Measurements from ENCODE around the gene ST7. TPM values are rescaled to one million over a fixed set of nuclear protein-coding genes. Genes with fewer than 3 reads are reported as not detected.

The ST7 gene
- polyA plus RNA-seq, 1 donor from 2014 or later, result 76.8 TPM

- peak overlapping the region; percentile 96 for H3K9ac ChIP-seq (ENCODE audit: low read length)
- peaks cover 72% of the 10 kb centered on the region for H3K79me2 ChIP-seq (replicated peaks; ENCODE audit: insufficient read depth, low read length)
- no peaks in the 10 kb centered on the region for H3K27me3 ChIP-seq (ENCODE audit: insufficient read depth, low read depth, low read length)
Observed at GRCh38 chr7:117021986-117022385, 68.7 kb downstream of the ST7 start.

GRCh38 chr7:117023325-117023854 lies 70.1 kb downstream of the ST7 start:
- Histone ChIP-seq H3F3A (ENCODE audit: insufficient read depth, low read length, poor library complexity, severe bottlenecking) (peaks cover 6% of the 10 kb centered on the region), H3K4me2 (ENCODE audit: low read length) (peak overlapping the region; percentile 94), H3K9me3 (ENCODE audit: low read length) (no peaks in the 10 kb centered on the region), H3K9me2 (ENCODE audit: insufficient read depth, low read length) (no peaks in the 10 kb centered on the region), H3K79me2 (replicated peaks; ENCODE audit: insufficient read depth, low read length) (peaks cover 84% of the 10 kb centered on the region), H3K4me3 (ENCODE audit: low read length) (peak overlapping the region; percentile 77), H2AFZ (ENCODE audit: low read depth, low read length) (no peak overlapping the region), H3K9ac (ENCODE audit: low read length) (peak overlapping the region; percentile 96), H3K27me3 (ENCODE audit: insufficient read depth, low read depth, low read length) (no peaks in the 10 kb centered on the region), H4K20me1 (ENCODE audit: insufficient read depth) (peaks cover 18% of the 10 kb centered on the region), H3K27ac (ENCODE audit: low read length) (no peak overlapping the region), H3K36me3 (ENCODE audit: insufficient read depth, low read length) (no peaks in the 10 kb centered on the region)
- TF ChIP-seq MXI1 (conservative IDR thresholded peaks at IDR 0.05; ENCODE audit: poor library complexity, severe bottlenecking), result no peak
- no peak for TF ChIP-seq CTCF (IDR thresholded peaks at IDR 0.05; ENCODE audit: poor library complexity, severe bottlenecking)
- no peak for TF ChIP-seq EP300 (conservative IDR thresholded peaks at IDR 0.05; ENCODE audit: poor library complexity, severe bottlenecking)
- no peak for TF ChIP-seq EZH2 (IDR thresholded peaks at IDR 0.05; ENCODE audit: borderline replicate concordance, insufficient read depth, low read length, poor library complexity, severe bottlenecking)
- no peak for TF ChIP-seq RAD21 (conservative IDR thresholded peaks at IDR 0.05)
- TF ChIP-seq POLR2AphosphoS5 (IDR thresholded peaks at IDR 0.05), result no peak
- TF ChIP-seq REST (IDR thresholded peaks at IDR 0.05; ENCODE audit: borderline replicate concordance), result no peak

More at GRCh38 chr7:117021986-117022385, 68.7 kb downstream of the ST7 start:
- H4K20me1 ChIP-seq (ENCODE audit: insufficient read depth), result peaks cover 18% of the 10 kb centered on the region
- H3K27ac ChIP-seq (ENCODE audit: low read length), result peak overlapping the region; percentile 99
- TF ChIP-seq MXI1 (conservative IDR thresholded peaks at IDR 0.05; ENCODE audit: poor library complexity, severe bottlenecking) (peak; percentile 20), SMC3 (conservative IDR thresholded peaks at IDR 0.05; ENCODE audit: poor library complexity) (no peak), REST (IDR thresholded peaks at IDR 0.05; ENCODE audit: borderline replicate concordance) (peak; percentile 7), RAD21 (conservative IDR thresholded peaks at IDR 0.05) (peak; percentile 17), TAF1 (IDR thresholded peaks at IDR 0.05; ENCODE audit: low read depth) (no peak)
- no peaks in the 10 kb centered on the region for H3K9me2 ChIP-seq (ENCODE audit: insufficient read depth, low read length)
- H3K4me3 ChIP-seq (ENCODE audit: low read length), result peak overlapping the region; percentile 77
- H2AFZ ChIP-seq (ENCODE audit: low read depth, low read length), result no peak overlapping the region
- peak overlapping the region; percentile 94 for H3K4me2 ChIP-seq (ENCODE audit: low read length)
- H3F3A ChIP-seq (ENCODE audit: insufficient read depth, low read length, poor library complexity, severe bottlenecking), result peaks cover 6% of the 10 kb centered on the region
- H3K36me3 ChIP-seq (ENCODE audit: insufficient read depth, low read length), result no peaks in the 10 kb centered on the region
- H3K9me3 ChIP-seq (ENCODE audit: low read length), result no peaks in the 10 kb centered on the region
